Panc1 (cell line): ENCODE data around the gene RARS2.

ENCODE experiments used
- CTCF ChIP-seq: fragments of 450-650 bp; IDR thresholded peaks from 2 replicates; pipeline ENCODE4 v1.5.1; 2017; ENCODE audit warnings: mild to moderate bottlenecking
- POLR2AphosphoS5 ChIP-seq: IDR thresholded peaks from 2 replicates; pipeline ENCODE4 v1.6.1; 2012; ENCODE audit warnings: mild to moderate bottlenecking, low read depth, low read length, moderate library complexity
- SIN3A ChIP-seq: IDR thresholded peaks from 2 replicates; pipeline ENCODE4 v1.6.1; 2012; ENCODE audit warnings: low read depth, mild to moderate bottlenecking, low read length, moderate library complexity, borderline replicate concordance; ENCODE audit not compliant: insufficient read depth

- TF ChIP-seq CTCF (no peak), SIN3A (no peak), POLR2AphosphoS5 (no peak)
These were observed 49.6 kb upstream of the RARS2 start for GRCh38 chr6:87639373-87639772.
